Amygdala (tissue), 56 donors: Measurements from ENCODE around the gene JMY.

Experiments used
- DNase-seq, 56 donors: peaks; one replicate each; lab custom pipeline; 2025; lab: John Stamatoyannopoulos, UW

JMY gene

DNA sequence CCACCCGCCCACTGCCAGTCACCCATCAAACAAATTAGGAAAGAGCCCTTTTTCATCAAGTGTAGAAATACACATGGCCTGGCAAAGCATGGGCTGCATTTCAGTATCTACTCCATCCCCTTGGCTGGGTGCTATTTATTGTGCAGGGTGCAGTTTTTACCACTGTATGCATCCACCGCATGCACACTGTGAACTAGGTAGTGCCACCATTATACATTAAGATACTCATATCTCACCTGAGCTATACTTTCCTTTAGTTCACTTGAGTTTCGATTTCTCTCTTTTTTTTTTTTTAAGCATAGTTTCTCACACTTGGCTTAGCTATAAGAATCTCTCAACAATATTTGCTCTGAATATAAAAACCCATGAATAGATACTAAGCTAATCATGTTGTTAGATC is 49.4 kb downstream of the JMY start:
- no peak for DNase-seq

DNA sequence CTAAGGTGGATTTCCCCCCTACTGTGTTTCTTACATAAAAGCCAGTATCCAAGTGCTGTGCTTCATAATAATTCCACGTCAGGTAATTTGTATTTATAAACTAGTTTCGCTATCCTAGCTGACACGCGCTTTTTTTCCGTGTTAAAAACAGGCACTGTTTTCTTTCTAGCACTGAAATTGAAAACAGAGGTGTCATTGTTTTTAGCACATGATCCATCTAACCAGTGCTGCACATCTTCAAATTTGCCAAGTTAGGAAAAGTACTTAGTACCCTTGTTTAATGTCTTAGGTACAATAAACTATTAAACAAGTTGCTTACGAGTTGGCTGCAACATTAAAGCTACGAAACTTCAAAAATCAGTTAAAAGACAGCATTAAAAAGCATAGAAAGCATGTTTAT is 49.9 kb downstream of the JMY start:
- DNase-seq = no peak

DNA sequence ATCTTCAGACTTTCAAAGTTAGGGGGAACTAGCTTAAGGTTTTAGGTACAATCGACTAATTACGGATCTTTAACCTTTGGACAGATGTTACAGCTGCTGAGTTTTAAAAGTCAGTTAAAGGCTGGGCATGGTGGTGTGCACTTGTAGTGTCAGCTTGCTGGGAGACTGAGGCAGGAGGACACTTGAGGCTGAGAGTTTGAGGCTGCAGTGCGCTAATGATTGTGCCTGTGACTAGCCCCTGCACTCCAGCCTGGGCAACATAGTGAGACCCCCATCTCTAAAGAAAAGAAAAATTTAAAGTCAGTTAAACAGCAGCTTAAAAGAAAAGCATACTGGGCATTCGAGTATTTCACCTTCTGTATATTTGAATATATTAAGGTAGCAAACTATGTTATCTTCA is 51.4 kb downstream of the JMY start:
- DNase-seq = no peak

DNA sequence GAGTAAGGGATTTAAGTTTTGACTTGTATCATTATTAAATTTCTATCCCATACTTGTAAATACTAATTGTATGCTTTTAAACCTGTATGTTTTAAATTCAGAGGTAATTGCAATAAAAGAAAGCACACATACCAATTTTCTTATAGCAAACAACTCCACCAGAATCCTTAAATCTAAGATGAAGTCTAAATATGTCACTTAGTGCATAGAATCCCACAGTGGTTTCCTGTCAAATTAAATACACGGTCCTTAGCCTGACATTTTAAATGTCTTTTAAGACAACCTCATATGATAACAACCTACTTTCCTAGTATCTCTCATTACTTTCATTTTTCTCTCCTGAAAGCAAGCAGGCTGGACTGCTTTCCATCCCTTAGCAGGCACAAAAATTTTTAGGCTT is 52.0 kb downstream of the JMY start:
- DNase-seq = no peak

DNA sequence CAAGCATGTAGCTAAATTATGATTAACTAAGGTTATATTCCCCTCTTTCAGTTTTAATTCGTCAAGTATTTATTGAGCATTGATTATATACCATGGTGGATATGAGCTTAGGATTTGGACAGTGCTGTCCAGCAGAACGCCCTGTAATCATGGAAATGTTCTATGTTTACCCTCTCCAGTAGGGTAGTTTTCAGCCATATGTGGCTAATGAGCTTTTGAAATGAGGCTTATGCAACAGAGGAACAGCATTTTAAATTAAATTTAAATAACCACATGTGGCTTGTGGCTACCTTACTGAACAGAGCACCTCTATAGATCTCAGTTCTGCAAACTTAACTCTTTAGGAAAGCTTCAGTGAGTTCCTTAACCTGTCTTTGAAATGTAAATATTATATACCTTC is 59.1 kb downstream of the JMY start:
- DNase-seq = no peak

DNA sequence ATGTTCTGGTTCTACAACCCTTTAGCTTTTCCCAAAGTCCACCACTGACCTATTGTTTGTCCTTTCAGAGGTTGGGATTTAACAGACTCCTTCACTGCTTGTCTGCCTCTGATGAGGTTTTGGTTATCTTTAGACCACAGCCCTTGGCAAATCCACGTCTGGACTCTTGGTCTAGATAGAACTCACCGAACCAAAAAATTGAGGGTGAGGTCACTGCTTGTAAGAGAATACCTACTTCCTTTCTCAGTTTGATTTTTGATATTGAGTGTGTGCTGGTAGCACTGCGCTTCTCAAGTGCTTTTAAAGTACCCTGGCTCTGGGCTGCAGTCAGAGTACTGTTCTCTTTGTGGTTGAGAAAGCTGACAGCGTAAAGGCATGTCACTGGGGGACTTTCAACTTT is 61.7 kb downstream of the JMY start:
- DNase-seq = no peak

DNA sequence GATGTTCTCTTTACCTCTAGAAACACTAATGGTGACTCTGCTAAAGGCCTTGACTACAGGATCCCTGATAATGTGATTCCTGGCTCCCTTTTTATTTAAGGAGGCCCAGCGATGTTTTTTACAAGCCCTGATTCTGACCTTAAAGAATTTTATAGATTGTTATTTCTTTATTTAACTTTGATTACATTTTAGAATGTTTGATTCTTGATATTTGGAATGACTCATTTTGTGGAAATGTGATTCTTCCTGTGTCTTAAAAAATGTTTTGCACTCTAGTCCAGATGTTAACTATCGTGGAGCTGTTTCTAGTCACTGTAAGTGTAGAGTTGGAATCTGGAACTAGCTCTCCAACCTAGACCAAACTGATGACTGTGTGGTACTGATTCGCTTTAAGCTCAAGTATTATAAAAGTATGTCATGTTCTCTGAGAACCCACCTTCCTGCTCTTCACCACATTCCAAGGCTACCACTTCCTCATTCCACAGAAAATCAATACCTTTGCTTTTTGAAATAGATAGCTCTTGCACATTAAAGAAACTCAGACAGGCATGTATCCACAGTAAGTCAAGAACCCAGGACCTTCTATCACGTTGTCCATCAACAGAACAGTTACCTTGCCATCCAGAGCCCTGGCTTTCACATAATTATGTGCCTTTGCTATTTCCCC is 65.2 kb downstream of the JMY start:
- no peak for DNase-seq

DNA sequence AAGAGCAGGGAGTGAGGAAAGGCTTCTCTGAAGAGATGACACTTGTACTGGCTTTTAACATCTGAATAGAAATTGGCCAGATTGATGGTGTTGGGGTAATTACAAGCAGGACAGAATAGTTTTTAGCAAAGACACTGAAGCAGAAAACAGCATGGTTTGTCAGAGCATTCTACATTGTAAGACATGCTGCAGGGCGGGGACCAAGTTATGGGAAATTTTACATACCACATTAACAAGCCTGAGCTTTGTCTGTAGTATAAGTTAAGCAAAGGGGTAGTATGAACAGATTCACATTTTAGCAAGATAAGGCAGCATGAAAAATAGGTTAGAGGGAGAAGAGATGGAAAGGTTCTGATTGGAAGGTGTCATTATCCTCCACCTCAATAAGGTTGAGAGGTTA is 66.5 kb downstream of the JMY start:
- DNase-seq = no peak

DNA sequence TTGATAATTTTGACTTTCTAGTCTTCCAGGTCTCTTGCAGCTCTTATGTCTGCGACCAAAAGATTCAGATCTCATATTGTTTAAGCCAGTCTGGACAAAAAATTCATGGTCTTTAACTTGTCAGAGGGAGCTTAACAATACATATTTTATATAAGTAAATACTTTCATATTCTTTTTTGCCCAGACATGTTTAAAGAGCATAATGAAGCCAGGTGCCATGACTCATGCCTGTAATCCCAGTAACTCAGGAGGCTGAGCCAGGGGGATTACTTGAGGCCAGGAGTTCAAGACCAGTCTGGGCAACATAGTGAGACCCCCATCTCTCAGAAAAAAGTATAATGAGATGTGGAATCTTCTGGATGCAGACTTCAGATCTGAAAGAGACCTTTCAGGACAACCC is 69.8 kb downstream of the JMY start:
- DNase-seq = no peak

DNA sequence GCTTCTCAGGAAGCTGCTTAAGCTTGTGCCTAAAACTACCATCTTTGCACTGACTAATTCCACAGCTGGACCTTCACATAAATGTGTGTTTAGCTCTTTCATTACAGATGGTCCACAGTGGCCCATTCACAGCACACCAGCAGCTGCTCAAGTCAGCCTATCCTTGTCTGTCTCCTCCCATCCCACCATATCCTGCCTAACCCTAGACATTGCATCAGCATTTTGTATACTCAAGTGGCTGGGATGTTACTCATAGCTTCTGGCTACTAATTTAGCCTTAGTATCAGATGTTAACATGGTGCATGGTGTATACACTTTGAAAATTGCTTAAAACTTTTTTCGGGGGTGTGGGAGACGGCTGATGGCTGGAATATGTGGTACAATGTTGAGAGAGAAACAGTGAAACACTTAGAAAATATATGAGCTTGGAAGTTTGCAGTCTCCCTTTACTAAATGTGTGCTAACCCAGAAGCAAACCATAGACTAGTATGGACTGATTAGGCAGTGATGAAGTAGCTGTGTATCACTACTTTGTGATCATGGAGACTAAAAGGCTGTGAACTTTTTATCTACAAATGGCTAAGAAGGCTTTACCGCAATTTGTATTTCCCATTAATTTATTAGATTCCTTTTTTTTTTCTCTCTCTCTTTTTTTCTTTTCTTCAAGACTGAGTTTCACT is 83.1 kb downstream of the JMY start:
- DNase-seq = no peak

DNA sequence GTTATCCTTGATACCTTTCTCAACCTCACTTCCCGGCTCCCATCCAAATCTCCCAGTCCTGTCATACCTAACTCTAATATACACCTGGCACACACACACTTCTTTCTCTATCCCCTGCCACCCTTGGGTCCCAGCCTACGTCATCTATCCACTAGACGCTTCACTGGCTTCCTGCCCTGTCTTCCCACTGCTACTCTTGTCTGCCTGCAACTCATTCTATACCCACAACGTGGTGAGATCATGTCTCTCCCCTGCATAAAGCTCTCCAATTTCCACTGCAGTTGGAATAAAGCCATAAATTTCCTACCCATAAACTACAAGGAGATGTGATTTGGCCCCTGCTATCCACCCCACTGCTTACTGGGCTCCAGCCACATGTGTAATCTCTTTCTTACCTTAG is 93.5 kb downstream of the JMY start:
- DNase-seq = no peak

DNA sequence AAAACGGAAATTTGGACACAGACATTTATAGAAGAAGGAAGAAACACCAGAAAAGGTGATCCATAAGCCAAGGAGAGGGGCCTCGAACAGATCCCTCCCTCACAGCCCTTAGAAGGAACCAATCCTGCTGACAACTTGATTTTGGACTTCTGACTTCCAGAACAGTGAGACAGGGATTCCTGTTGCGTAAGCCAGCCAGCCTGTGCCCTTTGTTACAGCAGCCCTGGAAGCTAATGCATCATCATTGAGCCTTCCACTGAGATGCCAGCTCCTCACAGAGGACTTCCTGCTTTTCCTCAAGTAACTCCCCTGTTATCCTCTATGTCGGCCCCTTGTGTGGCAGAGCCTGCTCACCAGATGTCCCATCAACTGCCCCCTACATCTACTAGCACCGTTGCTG is 94.1 kb downstream of the JMY start:
- DNase-seq = no peak

DNA sequence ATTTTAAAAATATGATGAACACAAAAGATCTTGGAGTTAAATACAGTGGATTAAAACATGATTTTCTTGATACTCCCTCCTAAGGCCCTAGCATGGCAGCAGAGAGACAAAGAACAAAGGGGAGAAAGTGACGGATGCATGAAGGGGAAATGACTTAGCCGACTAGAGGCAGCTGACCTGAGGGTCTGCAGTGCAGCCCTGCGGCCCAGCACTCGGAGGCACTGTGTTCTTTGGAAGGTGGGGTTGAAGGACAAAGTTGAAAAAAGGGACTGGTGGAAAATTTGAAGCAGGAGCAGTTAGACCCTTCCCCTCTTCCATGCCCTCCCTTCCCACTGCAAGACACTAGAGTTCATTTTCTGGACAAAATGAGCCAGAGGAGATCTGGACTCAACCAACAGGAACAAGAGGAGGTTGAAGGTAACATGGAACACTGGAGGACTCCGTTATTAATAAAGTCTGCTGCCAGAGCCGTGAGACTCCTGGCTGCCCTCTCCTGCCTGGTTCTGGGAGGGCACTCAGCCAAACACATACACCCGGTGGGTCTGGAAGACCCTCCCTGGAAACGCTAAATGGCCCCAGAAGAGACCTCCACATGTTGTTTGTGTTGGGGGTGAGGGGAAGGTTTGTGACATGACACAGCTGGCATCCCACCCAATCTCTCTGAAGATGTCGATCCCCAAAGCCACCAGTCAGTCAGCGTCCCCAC is 98.1 kb downstream of the JMY start:
- DNase-seq = no peak

DNA sequence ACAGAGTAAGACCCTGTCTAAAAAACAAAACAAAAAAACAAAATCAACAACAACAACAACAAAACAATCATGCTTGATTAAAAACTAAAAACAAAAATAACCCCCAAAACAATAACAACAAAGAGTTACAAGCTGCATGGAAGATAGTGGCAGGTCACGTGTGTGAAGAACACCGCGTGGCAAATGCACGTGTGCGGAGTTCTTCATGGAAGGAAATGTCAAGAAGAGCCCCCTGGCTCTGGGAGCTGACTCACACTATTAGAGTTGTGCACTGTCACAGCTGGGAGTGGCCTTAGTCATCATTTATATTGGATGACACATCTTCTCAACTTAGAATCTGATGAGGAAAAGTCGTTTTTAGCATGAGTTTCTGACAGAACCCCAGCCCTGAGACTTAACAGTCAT is 110.5 kb downstream of the JMY start:
- no peak for DNase-seq

DNA sequence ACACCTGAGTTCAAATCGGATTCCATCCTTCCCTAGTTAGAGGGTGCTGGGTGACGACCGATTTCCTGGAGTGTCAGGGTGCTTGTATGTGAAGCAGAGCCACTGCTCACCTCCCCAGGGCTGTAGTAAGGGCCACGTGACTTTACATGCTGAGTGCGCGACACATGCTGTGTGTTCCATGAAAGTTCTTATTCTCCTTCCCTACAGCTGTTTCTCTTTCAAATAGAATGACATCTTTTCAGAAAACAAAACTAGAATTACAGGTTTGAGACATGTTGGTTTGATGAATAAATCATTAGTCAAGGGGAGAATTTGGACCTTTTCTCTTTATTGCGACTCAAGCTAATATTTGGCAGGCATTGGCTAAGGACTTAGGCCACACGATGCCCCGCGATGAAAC is 113.1 kb downstream of the JMY start:
- DNase-seq = no peak

DNA sequence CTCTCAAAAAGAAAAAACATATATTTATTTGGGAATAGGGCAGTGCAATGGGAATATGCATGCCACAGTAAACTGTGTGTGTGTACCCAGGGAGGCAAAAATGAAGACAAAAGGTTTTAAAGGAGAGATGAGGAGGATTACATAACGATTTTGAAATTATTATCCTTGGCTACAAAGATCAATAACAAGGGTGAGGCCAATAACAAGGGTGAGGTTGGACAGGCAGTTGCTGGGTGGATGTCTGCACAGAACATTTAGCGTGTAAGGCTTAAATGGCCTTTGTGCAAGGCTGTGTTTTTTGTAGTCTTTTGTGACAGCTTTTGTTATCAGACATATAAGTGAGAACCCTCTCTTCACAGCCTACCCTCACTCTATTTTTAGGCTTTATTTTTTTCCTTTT is 114.0 kb downstream of the JMY start:
- DNase-seq = no peak

DNA sequence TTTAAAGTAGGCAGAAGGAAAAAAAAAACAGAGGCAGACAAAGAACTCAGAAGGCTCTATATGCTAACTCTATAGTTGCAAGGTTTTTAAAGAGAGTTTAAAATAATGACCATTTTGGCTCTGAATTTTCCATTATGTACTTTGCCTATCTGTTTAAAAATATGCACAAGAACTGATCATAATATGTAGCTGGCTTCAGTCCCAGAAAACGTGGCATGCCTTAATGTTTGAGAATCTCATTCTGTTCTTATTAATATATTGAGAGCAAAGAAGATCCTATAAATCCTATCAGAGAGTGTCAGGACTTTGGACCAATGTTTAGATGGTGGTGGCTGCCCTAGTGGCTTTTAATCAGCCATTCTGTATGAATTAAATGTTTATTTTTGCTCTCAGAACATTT is 121.5 kb downstream of the JMY start:
- peak in 1 of 56 donors; percentile 4 for DNase-seq
